NCI-H1417 treated with DMSO at 0.1 percent for 48 hours (cell line): Measurements from ENCODE around the gene RASGEF1C.
"Not testable (repeated sequence)": the region's sequence is repeated elsewhere in the genome, so short reads cannot be mapped to it uniquely, and the experiment has no call there.

Source experiments
- DNase-seq: peaks from one replicate; lab custom pipeline; 2025; lab: John Stamatoyannopoulos, UW

RASGEF1C gene

DNA sequence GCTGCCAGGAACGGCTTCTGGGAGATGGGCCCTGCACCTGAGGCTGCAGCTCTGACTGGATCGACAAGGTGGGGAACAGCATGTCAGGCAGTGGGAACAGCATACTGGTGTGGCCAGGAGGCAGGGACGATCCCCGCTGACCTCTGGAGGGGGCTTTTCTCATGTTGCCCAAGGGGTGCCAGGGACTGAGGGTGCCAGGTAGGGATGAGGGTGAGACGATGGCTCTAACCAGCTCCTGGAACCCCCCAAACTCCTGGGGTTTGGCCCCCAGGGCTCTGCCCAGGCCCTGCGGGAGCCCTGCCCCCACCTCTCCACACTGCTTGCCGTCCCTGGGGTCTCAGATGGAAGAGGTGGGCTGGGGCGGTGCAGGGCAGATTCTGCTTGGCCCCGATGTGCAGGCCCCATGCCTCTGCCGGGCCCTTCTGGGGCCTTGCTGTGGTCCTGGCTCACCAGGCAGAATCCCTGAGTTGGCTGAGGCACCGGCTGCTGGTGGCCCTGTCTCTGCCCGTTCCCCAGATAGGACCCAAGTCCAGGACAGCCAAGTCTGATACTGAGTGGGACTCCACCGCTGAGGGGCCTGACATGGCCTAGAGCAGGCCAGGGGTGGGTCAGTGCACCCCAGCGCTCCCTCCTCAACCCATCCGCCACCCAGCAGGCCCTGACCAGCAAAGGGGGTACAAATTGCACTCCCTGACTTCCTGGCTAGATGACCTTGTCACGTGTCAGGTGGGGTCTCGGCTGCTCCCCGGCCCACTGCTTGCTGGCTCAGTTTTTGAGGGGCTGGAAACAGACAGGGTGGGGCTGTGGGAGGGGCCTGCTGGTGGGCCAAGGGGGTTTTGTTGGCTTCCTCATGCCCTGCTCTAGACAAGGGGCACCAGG lies 109.0 kb downstream of the RASGEF1C start:
- no peak for DNase-seq

DNA sequence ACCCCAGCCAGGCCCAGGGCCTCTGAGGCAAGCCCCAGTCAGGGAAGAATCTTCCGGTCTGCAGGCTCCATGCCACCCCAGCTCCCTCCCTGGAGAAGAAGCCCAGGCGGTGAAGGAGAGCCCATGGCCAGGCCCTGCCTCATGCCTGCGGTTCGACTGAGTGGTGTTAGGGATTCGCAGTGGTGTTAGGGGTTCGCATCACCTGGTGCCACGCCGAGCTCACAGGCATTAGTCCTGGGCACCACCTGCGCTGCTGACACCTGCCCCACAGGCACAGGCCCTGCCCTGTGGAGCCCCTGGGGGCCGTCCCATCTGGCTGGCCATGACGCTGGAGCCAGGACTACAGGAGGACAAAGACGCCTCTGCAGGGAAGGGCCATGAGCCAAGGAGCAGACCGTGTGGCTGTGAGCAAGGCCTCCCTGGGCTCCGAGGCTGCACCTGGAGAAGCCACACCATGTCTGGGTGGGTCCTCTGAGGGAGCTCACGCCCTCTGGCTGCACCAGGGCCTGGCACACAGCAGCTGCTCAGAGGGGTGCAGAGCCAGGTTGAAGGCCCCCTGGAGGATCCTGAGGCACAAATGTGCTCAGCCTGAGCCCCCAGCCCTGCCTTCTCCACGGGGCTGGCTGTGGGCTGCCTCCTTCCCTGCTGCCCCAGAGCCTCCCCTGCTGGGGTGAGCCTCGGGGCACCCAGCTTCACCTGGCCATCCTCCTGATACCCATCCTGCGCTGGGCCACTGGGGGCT lies 109.8 kb downstream of the RASGEF1C start:
- no peak for DNase-seq

DNA sequence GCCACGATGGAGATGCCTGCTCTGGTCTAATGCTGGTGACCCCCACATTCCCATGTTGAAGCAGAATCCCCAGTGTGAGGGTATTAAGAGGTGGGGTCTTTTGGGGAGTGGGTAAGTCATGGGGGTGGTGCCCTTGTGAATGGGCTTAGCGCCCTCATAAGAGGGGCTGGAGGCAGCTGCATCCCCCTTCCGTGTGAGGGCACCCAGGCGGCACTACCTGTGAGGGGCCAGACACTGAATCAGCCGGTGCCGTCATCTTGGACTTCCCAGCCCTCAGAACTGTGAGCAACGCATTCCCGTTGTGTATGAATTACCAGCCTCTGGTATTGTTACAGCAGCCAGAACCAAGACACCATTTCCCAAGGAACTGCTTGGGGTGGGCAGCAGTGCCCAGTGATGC lies 110.5 kb downstream of the RASGEF1C start:
- DNase-seq, result no peak

- no peak for DNase-seq
These were observed 111.1 kb downstream of the RASGEF1C start for GRCh38 chr5:180097926-180098325.

- DNase-seq, result no peak
These were observed 111.7 kb downstream of the RASGEF1C start for GRCh38 chr5:180097163-180097894.

DNA sequence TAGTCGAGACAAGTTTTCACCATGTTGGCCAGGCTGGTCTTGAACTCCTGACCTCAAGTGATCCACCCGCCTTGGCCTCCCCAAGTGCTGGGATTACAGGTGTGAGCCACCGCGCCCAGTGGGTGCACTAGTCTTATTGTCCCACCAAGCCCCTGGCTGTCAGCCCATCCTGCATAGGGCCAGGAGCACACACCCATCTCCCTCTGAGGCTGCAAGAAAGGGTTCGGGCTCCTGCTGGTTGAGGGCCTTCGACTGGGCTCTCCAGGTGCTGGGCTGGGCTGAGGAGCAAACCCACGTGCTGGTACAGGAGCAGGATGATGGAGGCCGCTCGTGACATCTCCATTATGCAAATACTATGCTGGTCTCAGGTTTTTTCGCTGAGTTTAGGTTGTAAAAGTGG lies 112.4 kb downstream of the RASGEF1C start:
- no peak for DNase-seq

DNA sequence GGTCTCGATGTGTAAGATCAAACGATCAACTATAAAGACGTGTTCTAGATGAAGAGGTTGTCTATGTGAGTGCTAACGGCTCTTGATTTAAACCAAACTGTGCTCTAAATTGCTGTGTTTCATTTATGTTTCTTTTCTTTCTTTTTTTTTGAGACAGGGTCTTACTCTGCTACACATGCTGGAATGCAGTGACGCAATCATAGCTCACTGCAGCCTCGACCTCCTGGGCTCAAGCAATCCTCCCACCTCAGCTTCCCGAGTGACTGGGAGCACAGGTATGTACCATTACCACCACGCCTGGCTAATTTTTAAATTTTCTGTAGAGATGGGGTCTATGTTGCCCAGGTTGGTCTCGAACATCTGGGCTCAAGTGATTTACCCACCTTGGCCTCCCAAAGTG lies 113.5 kb downstream of the RASGEF1C start:
- no peak for DNase-seq

GRCh38 chr5:180093651-180094382 lies 115.2 kb downstream of the RASGEF1C start:
- no peak for DNase-seq

- no peak for DNase-seq
These were observed 115.8 kb downstream of the RASGEF1C start for GRCh38 chr5:180093241-180093640.

DNA sequence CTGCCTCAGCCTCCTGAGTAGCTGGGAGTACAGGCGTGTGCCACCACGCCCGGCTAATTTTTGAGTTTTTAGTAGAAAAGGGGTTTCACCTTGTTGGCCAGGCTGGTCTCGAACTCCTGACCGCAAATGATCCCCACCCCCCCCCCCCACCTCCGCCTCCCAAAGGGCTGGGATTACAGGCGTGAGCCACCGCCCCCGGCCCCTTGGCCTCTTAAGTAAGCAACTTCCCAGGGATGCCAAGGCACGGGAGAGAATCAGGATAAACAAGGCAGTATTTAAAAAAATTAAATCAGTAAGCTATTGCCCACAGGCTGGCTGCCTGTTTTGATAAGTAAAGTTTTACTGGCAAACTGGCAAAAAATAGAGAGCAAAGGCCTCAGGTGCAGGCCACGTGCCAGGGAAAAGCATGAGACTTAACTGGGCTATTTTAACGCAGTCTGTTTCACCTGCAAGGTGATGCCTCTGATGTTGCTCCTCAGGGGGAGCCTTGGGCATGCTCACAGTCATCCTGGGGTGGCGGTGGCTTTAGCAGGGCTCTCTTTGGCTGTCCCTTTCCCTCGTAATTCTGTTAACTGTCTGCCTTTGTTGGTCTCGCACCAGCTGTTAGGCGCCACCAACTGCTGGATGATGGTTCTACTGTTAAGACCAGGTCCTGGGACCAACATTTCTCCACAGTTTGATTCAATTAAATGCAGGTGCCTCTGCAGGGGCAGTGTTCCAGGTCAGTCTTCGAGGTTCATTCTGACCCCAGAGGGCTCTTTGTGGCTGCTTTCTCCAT lies 118.1 kb downstream of the RASGEF1C start:
- DNase-seq, result no peak

GRCh38 chr5:180090098-180090768 lies 118.8 kb downstream of the RASGEF1C start:
- DNase-seq, result no peak

DNA sequence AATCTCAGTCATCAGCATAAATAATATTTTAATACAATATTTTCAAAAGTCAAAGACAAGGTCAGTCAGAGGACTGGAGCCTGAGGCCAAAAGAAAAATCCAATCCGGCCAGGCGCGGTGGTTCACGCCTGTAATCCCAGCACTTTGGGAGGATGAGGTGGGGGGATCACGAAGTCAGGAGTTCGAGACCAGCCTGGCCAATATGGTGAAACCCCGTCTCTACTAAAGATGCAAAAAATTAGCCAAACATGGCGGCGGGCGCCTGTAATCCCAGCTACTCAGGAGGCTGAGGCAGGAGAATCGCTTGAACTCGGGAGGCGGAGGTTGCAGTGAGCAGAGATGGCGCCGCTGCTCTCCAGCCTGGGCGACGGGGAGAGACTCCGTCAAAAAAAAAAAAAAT lies 119.4 kb downstream of the RASGEF1C start:
- not testable (repeated sequence) for DNase-seq

DNA sequence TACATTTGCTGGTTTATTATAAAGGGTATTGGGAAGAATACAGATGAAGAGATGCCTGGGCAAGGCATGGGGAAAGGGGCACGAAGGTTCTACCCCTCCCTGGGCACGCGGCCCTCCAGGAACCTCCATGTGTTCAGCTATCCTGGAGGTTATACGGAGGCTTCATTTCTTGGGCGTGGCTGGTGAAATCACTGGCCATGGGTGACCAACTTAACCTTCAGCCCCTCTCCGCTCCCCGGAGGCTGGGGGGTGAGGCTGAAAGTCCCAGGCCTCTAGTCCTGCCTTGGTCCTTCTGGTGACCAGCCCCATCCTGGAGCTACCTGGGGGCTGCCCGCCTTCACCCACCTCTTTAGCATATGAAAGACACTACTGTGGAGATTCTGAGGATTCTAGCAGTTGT lies 120.5 kb downstream of the RASGEF1C start:
- DNase-seq, result no peak

GRCh38 chr5:180086816-180087399 lies 122.1 kb downstream of the RASGEF1C start:
- DNase-seq, result no peak

DNA sequence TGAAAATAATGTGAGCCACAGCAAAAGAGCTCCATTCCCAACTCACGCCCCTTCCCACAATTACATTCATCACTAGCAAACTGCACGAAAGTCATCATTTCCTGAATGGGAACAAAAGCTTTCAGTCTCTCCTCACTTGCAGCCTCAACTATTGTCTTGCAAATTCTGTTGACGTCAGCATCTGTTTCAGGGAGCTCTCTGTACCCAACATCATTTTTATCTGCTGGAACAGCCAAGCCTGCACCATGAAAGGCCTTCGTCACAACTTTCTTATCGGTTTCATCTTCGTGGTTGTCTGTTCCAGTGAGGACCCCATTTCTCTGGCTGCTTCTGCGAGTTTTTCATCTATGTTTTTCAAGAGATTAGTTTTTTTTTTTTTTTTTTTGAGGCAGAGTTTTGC lies 123.2 kb downstream of the RASGEF1C start:
- DNase-seq, result no peak

DNA sequence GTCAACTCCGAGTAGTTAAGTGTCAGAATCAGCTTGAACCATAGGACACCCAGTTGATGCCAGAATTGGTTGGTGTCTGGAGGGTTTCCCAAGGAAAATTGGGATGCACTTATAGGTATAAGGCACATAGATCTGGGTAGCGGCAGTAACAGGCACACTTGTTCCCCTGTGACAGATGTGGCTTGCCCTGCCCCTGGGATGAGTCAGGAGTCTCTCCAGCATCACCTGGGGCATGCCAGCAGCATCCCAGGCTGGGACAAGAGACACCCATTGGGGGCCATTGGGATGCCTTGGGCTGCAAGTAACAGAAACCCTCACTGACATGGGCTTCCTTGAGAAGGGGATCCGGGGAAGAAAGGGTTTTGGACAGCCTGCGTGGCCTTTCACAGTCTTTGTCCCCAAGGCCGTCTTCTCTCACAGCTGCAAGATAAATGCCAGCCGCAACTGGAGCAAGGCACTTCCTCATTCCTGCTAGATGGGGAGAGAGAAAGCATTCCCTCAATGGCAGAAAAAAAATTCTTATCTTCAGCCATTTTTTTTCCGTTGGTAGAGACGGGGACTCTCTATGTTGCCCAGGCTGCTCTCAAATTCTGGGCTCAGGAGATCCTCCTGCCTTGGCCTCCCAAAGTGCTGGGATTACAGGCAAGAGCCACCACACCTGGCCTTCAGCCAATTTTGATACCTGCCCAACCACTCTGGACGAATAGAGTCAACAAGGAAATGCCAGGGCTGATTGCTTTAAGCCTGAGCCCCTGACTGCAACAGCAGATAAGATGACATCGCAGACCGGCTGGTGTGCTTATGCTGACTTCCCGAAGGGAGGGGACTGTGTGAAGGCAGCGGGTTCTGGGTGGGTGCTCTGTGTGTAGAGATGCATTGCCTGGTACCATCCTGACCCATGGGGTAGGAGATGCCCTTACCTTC lies 124.1 kb downstream of the RASGEF1C start:
- DNase-seq, result no peak

- no peak for DNase-seq
These were observed 125.4 kb downstream of the RASGEF1C start for GRCh38 chr5:180083529-180084060.

DNA sequence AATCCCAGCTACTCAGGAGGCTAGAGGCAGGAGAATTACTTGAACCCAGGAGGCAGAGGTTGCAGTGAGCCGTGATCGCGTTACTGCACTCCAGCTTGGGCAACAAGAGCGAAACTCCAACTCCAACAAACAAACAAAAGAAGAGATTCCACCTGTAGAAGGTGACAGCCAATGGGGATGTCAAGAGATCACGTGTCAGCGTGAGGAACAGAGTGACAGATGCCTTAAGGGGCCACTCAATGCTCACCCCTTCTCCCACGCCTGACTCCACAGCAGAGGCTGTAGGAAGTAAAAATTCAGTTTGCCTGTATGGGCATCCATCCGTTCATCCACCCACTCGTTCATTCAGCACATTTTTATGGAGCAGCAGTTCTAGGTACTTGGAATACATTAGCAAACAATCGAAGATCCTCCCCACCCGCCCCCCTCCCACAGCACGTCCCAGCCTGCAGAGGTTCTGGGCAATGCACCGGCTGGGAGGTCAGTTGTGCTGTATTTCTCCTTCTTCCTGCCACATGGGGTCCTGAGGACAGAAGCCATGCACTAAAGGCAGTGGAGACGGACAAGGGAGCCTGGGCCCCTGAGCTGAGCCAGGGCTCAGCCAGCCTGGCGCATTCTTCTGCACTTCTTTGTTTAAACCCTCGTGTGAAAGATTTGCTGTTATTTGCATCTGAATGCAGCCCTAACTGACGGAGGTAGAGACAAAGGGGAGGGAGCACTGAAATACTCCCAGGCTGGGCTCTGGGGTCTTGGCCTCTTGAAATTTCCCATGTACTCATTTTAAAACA lies 126.2 kb downstream of the RASGEF1C start:
- no peak for DNase-seq
